GM12892 (cell line): ENCODE results near the gene CNTN5.

ENCODE experiments used
- POLR2A ChIP-seq: IDR thresholded peaks from 2 replicates; pipeline ENCODE4 v1.6.1; 2011; ENCODE audit warnings: low read depth, low read length, control low read depth
- POLR2AphosphoS5 ChIP-seq: IDR thresholded peaks from 2 replicates; pipeline ENCODE4 v1.6.1; 2011; ENCODE audit warnings: low read depth, low read length, control low read depth

- TF ChIP-seq POLR2A = no peak
- TF ChIP-seq POLR2AphosphoS5 = no peak
Observed at GRCh38 chr11:99988471-99988837, 967.7 kb downstream of the CNTN5 start.
